BLaER1 (cell line): ENCODE data around the gene ABAT.
"Not testable (repeated sequence)": the region's sequence is repeated elsewhere in the genome, so short reads cannot be mapped to it uniquely, and the experiment has no call there.

Experiments used
- H3K27ac ChIP-seq: shearing (Covaris generic); formaldehyde crosslinking; 2 replicates; pipeline ENCODE4 v1.8.1; 2022
- H3K27me3 ChIP-seq: shearing (Covaris generic); formaldehyde crosslinking; 2 replicates; pipeline ENCODE4 v1.8.1; 2022
- H3K36me3 ChIP-seq: shearing (Covaris generic); formaldehyde crosslinking; 2 replicates; pipeline ENCODE4 v1.8.1; 2022
- H3K4me1 ChIP-seq: shearing (Covaris generic); formaldehyde crosslinking; 2 replicates; pipeline ENCODE4 v1.8.1; 2022
- H3K4me2 ChIP-seq: shearing (Covaris generic); formaldehyde crosslinking; 2 replicates; pipeline ENCODE4 v1.8.1; 2022
- H3K4me3 ChIP-seq: shearing (Covaris generic); formaldehyde crosslinking; 2 replicates; pipeline ENCODE4 v1.8.1; 2022
- H3K9ac ChIP-seq: shearing (Covaris generic); formaldehyde crosslinking; 2 replicates; pipeline ENCODE4 v1.8.1; 2022
- H3K9me3 ChIP-seq: shearing (Covaris generic); formaldehyde crosslinking; 2 replicates; pipeline ENCODE4 v1.8.1; 2022
- H4K20me1 ChIP-seq: shearing (Covaris generic); formaldehyde crosslinking; 2 replicates; pipeline ENCODE4 v1.8.1; 2022
- Cebpa-rat ChIP-seq: shearing (Covaris generic); IDR thresholded peaks from 2 replicates; pipeline ENCODE4 v1.8.1; 2022

The ABAT gene

DNA sequence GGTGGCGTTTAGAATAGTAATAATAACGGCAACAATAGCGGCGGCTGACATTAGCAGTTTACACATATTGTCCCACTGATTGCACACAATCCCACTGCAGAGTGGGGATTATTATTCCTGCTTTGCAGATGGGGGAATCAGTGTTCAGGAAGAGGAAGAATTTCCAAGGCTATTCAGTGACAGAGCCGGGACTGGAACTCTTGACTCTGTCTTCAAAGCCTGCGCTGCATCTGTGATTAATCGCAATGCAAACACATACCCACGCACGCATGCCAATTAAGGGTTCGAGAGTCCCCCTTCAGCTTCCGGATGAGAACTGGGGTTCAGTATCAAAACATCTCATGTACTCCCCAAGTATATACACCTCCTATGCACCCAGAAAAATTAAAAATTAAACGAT is 93.9 kb downstream of the ABAT start:
- no peak for TF ChIP-seq Cebpa-rat
- no peaks in the 10 kb centered on the region for H3K9me3 ChIP-seq
- no peak overlapping the region for H3K4me2 ChIP-seq
- H3K27me3 ChIP-seq: no peaks in the 10 kb centered on the region
- H3K9ac ChIP-seq: no peak overlapping the region
- H3K36me3 ChIP-seq: peaks cover 63% of the 10 kb centered on the region
- H4K20me1 ChIP-seq: no peaks in the 10 kb centered on the region
- no peak overlapping the region for H3K27ac ChIP-seq
- H3K4me3 ChIP-seq: no peak overlapping the region
- peaks cover 7% of the 10 kb centered on the region; the same call in 1 of the 2 replicates for H3K4me1 ChIP-seq

DNA sequence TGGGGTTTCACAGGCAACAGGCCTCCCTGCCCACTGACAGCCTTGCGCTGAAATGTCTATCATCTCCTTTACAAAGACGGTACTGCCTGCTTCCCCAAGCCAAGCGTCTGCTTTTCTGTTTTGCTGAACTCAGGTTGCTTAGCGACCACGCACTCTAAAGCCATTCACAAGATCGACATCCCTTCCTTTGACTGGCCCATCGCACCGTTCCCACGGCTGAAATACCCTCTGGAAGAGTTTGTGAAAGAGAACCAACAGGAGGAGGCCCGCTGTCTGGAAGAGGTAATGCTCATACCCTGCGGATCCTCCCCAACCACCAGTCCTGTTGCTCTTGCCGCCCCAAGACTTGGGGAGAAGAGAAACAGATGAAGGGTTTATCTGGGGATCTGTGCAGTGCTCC is 94.3 kb downstream of the ABAT start:
- Histone ChIP-seq H3K36me3 (peaks cover 63% of the 10 kb centered on the region), H3K27me3 (no peaks in the 10 kb centered on the region), H3K4me3 (no peak overlapping the region), H3K4me2 (no peak overlapping the region), H4K20me1 (no peaks in the 10 kb centered on the region), H3K9me3 (no peaks in the 10 kb centered on the region), H3K9ac (no peak overlapping the region), H3K4me1 (peaks cover 7% of the 10 kb centered on the region; the same call in 1 of the 2 replicates), H3K27ac (no peak overlapping the region)
- TF ChIP-seq Cebpa-rat: no peak

GRCh38 chr16:8773537-8773936 is 99.1 kb downstream of the ABAT start:
- H4K20me1 ChIP-seq: no peaks in the 10 kb centered on the region
- H3K36me3 ChIP-seq: peaks cover 71% of the 10 kb centered on the region
- H3K4me1 ChIP-seq: no peaks in the 10 kb centered on the region
- no peaks in the 10 kb centered on the region for H3K9me3 ChIP-seq
- H3K9ac ChIP-seq: no peak overlapping the region
- H3K4me3 ChIP-seq: no peak overlapping the region
- no peak overlapping the region for H3K27ac ChIP-seq
- TF ChIP-seq Cebpa-rat: no peak
- H3K27me3 ChIP-seq: no peaks in the 10 kb centered on the region
- no peak overlapping the region for H3K4me2 ChIP-seq

GRCh38 chr16:8774208-8774607 is 99.8 kb downstream of the ABAT start:
- no peak overlapping the region for H3K4me2 ChIP-seq
- H3K27me3 ChIP-seq: no peaks in the 10 kb centered on the region
- H3K9me3 ChIP-seq: no peaks in the 10 kb centered on the region
- no peaks in the 10 kb centered on the region for H4K20me1 ChIP-seq
- no peak overlapping the region for H3K9ac ChIP-seq
- no peak overlapping the region for H3K27ac ChIP-seq
- no peaks in the 10 kb centered on the region for H3K4me1 ChIP-seq
- H3K36me3 ChIP-seq: peaks cover 71% of the 10 kb centered on the region
- no peak overlapping the region for H3K4me3 ChIP-seq
- no peak for TF ChIP-seq Cebpa-rat

GRCh38 chr16:8775359-8775758 is 100.9 kb downstream of the ABAT start:
- Histone ChIP-seq H4K20me1 (no peaks in the 10 kb centered on the region), H3K4me2 (no peak overlapping the region), H3K9ac (no peak overlapping the region), H3K27ac (no peak overlapping the region), H3K9me3 (no peaks in the 10 kb centered on the region), H3K4me1 (no peaks in the 10 kb centered on the region), H3K4me3 (no peak overlapping the region), H3K27me3 (no peaks in the 10 kb centered on the region), H3K36me3 (peaks cover 79% of the 10 kb centered on the region)
- TF ChIP-seq Cebpa-rat: no peak

DNA sequence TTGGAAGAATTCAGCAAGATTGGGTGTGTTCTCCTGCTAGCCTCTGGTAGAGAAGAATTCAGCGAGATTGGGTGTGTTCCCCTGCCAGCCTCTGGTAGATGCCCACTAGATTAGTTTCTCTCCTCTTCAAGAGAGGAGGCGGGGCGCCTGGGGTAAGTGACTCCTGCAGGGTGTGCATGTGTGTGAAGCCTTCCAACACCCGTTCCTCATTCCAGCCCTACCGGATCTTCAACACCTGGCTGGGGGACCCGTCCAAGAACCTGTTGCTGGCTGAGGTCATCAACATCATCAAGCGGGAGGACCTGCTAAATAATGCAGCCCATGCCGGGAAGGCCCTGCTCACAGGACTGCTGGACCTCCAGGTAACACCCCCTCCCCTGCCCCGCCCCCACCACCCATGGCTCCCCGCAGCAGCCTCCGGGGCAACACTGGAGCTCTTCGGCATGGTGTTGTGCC is 101.7 kb downstream of the ABAT start:
- H3K9ac ChIP-seq: no peak overlapping the region
- TF ChIP-seq Cebpa-rat: no peak
- H3K9me3 ChIP-seq: no peaks in the 10 kb centered on the region
- no peaks in the 10 kb centered on the region for H3K27me3 ChIP-seq
- no peak overlapping the region for H3K4me3 ChIP-seq
- peaks cover 77% of the 10 kb centered on the region for H3K36me3 ChIP-seq
- no peak overlapping the region for H3K4me2 ChIP-seq
- H3K27ac ChIP-seq: no peak overlapping the region
- no peaks in the 10 kb centered on the region for H4K20me1 ChIP-seq
- no peaks in the 10 kb centered on the region for H3K4me1 ChIP-seq

DNA sequence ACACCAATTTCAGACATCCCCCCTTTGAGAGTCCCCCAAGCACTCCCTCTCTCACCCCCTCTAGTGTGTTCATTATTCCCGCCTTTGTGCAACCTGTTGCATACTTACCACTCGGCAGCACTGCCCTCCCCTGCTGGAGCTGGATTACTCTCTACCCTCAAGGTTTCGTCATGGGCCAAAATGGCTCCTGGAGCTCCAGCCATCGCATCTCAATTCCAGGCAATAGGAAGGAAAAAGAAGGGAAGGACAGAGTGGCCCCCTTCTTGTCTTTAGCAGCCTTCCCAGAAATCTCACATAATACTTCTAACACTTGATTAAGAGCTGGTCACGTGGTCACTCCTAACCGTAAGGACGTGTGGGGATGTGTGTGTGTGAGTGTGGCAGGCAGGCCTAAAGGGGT is 102.8 kb downstream of the ABAT start:
- H3K27ac ChIP-seq: no peak overlapping the region
- H3K4me3 ChIP-seq: no peak overlapping the region
- H3K4me2 ChIP-seq: no peak overlapping the region
- no peaks in the 10 kb centered on the region for H4K20me1 ChIP-seq
- no peaks in the 10 kb centered on the region for H3K9me3 ChIP-seq
- peaks cover 68% of the 10 kb centered on the region for H3K36me3 ChIP-seq
- no peaks in the 10 kb centered on the region for H3K27me3 ChIP-seq
- H3K9ac ChIP-seq: no peak overlapping the region
- TF ChIP-seq Cebpa-rat: no peak
- H3K4me1 ChIP-seq: no peaks in the 10 kb centered on the region

- H3K27ac ChIP-seq: no peak overlapping the region
- no peaks in the 10 kb centered on the region for H4K20me1 ChIP-seq
- no peak overlapping the region for H3K4me2 ChIP-seq
- no peaks in the 10 kb centered on the region for H3K9me3 ChIP-seq
- TF ChIP-seq Cebpa-rat: no peak
- H3K4me3 ChIP-seq: no peak overlapping the region
- H3K9ac ChIP-seq: no peak overlapping the region
- H3K4me1 ChIP-seq: no peaks in the 10 kb centered on the region
- no peaks in the 10 kb centered on the region for H3K27me3 ChIP-seq
- peaks cover 35% of the 10 kb centered on the region for H3K36me3 ChIP-seq
Observed at GRCh38 chr16:8781797-8782196, 107.4 kb downstream of the ABAT start.

- TF ChIP-seq Cebpa-rat: no peak
- Histone ChIP-seq H3K4me2 (no peak overlapping the region), H3K9ac (no peak overlapping the region), H3K27me3 (no peaks in the 10 kb centered on the region), H3K4me3 (no peak overlapping the region), H3K27ac (no peak overlapping the region), H3K36me3 (peaks cover 26% of the 10 kb centered on the region), H3K9me3 (no peaks in the 10 kb centered on the region), H3K4me1 (no peaks in the 10 kb centered on the region), H4K20me1 (no peaks in the 10 kb centered on the region)
Observed at GRCh38 chr16:8782673-8783072, 108.3 kb downstream of the ABAT start.

DNA sequence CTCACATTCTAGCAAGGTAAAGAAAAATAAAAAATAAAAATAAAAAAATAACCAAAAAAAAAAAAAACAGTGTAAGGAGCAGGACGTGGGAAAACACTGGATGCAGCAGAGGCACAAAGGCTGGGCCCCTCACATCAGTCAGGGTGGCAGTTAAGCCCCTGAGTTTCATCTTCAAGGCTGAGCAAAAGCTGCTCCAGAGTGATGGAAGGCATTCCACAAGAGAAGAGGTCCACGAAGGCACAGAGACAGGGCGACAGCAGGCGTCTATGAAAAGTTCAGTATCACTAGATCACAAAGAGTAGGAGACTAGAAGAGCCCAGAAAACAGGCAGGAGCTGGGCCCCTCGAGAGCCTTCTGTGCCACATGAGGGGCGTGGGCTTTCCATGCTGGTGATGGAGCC is 111.0 kb downstream of the ABAT start:
- TF ChIP-seq Cebpa-rat: no peak
- Histone ChIP-seq H3K4me1 (no peaks in the 10 kb centered on the region), H3K4me3 (no peak overlapping the region), H3K36me3 (no peaks in the 10 kb centered on the region; the same call in 1 of the 2 replicates), H3K4me2 (no peak overlapping the region), H3K27me3 (no peaks in the 10 kb centered on the region), H4K20me1 (no peaks in the 10 kb centered on the region), H3K9ac (no peak overlapping the region), H3K27ac (no peak overlapping the region), H3K9me3 (no peaks in the 10 kb centered on the region)

DNA sequence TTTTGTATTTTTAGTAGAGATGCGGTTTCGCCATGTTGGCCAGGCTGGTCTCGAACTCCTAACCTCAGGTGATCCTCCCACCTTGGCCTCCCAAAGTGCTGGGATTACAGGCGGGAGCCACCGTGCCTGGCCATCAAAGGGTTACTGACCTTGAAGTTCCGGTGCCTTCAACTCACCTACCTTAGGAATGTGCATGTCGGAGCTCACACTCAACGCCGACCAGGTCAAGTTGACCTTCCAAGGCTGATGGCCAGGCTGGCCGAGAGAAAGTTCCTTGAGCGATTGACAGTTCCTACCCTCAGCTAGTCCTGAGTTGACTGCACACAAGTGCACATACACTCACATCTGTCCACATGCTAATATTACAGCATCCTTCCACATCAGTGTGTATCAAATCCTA is 111.9 kb downstream of the ABAT start:
- not testable (repeated sequence) for H3K4me3 ChIP-seq, H3K27me3 ChIP-seq, H3K9ac ChIP-seq, H4K20me1 ChIP-seq, H3K27ac ChIP-seq, H3K9me3 ChIP-seq, H3K4me1 ChIP-seq, H3K4me2 ChIP-seq, H3K36me3 ChIP-seq
